Suprapubic skin (tissue), 4 donors: ENCODE results near the gene DNAJC25. TPM values are rescaled to one million over a fixed set of nuclear protein-coding genes. Genes with fewer than 3 reads are reported as not detected.

Source experiments
- DNase-seq, 2 donors: peaks; one replicate each; pipeline ENCODE4 v3.0.0-alpha.2; 2019; ENCODE audit warnings: low spot score in 2 of 2
- H3K27ac ChIP-seq: fragments of 200-600 bp; sonication (generic); one replicate; pipeline ENCODE4 v1.5.1; 2019
- H3K27me3 ChIP-seq: fragments of 200-600 bp; sonication (generic); one replicate; pipeline ENCODE4 v1.5.1; 2019
- H3K36me3 ChIP-seq: fragments of 200-600 bp; sonication (generic); one replicate; pipeline ENCODE4 v1.5.1; 2019
- H3K4me1 ChIP-seq: fragments of 200-600 bp; sonication (generic); one replicate; pipeline ENCODE4 v1.5.1; 2019
- H3K4me3 ChIP-seq: fragments of 200-600 bp; sonication (generic); one replicate; pipeline ENCODE4 v1.5.1; 2019; ENCODE audit warnings: mild to moderate bottlenecking
- H3K9me3 ChIP-seq: fragments of 200-600 bp; sonication (generic); one replicate; pipeline ENCODE4 v1.5.1; 2019
- CTCF ChIP-seq, 2 donors: fragments of 200-600 bp in 1 of 2; fragments of 450-650 bp in 1 of 2; sonication (generic) in 1 of 2; IDR thresholded peaks; one replicate each; pipeline ENCODE4 v1.5.1; 2016 to 2019; ENCODE audit warnings: antibody characterized with exemption in 2 of 2, mild to moderate bottlenecking in 1 of 2, moderate library complexity in 1 of 2
- EP300 ChIP-seq: sonication (generic); formaldehyde crosslinking; IDR thresholded peaks from one replicate; pipeline ENCODE4 v1.6.1; 2017; ENCODE audit warnings: antibody characterized with exemption
- POLR2A ChIP-seq, 2 donors: fragments of 450-650 bp; IDR thresholded peaks; one replicate each; pipeline ENCODE4 v1.6.1; 2017; ENCODE audit warnings: antibody characterized with exemption in 2 of 2, mild to moderate bottlenecking in 2 of 2, moderate library complexity in 2 of 2
- POLR2AphosphoS5 ChIP-seq, 3 donors: sonication (generic); formaldehyde crosslinking; IDR thresholded peaks; one replicate each; pipeline ENCODE4 v1.6.1; 2017; ENCODE audit warnings: antibody characterized with exemption in 3 of 3
- WGBS: methylation state at CpG from one replicate; pipeline ENCODE4 v1.1.5; 2018; 5-methylcytosine and 5-hydroxymethylcytosine counted together
- total RNA-seq, 4 donors: library from RNA; depleted of rRNA; stranded (reverse); fragments of >200 nt; gene quantifications; one replicate each; pipeline ENCODE4 v1.1.0, GENCODE V29; 2016

The DNAJC25 gene
- total RNA-seq, 4 donors from 2014 or later, result 3.7 to 6.4 (median 5.0) TPM

DNA sequence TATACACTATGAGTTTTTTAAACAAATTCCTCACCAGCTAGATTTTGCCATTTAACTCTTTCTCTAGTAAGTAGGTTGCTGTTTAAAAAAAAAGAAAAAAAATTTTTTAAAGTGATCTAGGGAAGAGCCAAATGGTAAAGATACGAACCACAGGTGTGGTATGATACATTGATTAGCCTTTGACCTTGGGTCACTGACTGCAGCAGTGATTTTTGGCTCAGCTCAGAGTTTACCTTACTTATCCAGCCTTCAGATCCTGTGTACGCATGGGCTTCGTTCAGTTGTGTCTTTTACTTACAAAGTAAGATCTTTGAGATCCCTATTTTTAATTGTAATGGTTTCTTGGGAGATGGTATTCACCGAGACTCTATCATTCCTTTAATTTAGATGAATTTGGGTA lies 17.9 kb downstream of the DNAJC25 start:
- no peak for DNase-seq
- H3K27me3 ChIP-seq, result no peaks in the 10 kb centered on the region
- H3K9me3 ChIP-seq, result no peaks in the 10 kb centered on the region
- TF ChIP-seq EP300, result no peak
- TF ChIP-seq POLR2A (IDR thresholded peaks at IDR 0.05), result no peak
- no peak for TF ChIP-seq CTCF (IDR thresholded peaks at IDR 0.05)
- H3K36me3 ChIP-seq, result peaks cover 23% of the 10 kb centered on the region
- H3K4me1 ChIP-seq, result no peaks in the 10 kb centered on the region
- no peak overlapping the region for H3K4me3 ChIP-seq
- WGBS, result 92% methylated on average over 4 of the region's 4 CpGs
- no peak overlapping the region for H3K27ac ChIP-seq

DNA sequence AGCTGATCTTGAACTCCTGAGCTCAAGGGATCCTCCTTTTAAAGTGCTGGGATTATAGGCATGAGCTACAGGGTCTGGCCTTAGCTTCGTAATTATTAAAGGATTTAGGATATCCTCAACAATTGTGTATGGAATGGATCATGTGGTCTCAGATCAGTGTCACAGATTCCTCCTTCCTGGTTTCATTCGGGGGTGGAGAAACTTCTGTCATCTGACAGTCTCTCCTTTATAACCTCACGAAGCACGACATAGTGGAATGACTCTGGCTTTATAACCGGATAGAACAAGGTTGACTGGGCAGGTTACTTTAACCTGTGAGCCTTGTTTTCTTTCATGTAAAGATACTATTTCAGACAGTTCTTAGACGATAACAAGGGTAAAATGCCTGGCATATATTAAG lies 25.9 kb downstream of the DNAJC25 start:
- no peaks in the 10 kb centered on the region for H3K9me3 ChIP-seq
- 68% methylated on average over 6 of the region's 6 CpGs for WGBS
- no peak for DNase-seq
- H3K36me3 ChIP-seq, result peaks cover 11% of the 10 kb centered on the region
- no peaks in the 10 kb centered on the region for H3K27me3 ChIP-seq
- no peak for TF ChIP-seq POLR2AphosphoS5 (IDR thresholded peaks at IDR 0.05)
- no peak for TF ChIP-seq EP300
- TF ChIP-seq POLR2A (IDR thresholded peaks at IDR 0.05), result no peak
- TF ChIP-seq CTCF (IDR thresholded peaks at IDR 0.05), result no peak
- H3K4me3 ChIP-seq, result no peak overlapping the region
- H3K4me1 ChIP-seq, result peaks cover 7% of the 10 kb centered on the region
- no peak overlapping the region for H3K27ac ChIP-seq

GRCh38 chr9:111658943-111659342 lies 27.8 kb downstream of the DNAJC25 start:
- Histone ChIP-seq H3K4me3 (no peak overlapping the region), H3K36me3 (peaks cover 8% of the 10 kb centered on the region), H3K9me3 (no peaks in the 10 kb centered on the region), H3K4me1 (peaks cover 22% of the 10 kb centered on the region), H3K27me3 (no peaks in the 10 kb centered on the region), H3K27ac (no peak overlapping the region)
- DNase-seq, result no peak
- 54% methylated on average over 8 of the region's 8 CpGs for WGBS
- TF ChIP-seq EP300, result no peak
- no peak for TF ChIP-seq POLR2A (IDR thresholded peaks at IDR 0.05)
- TF ChIP-seq POLR2AphosphoS5 (IDR thresholded peaks at IDR 0.05), result no peak
- no peak for TF ChIP-seq CTCF (IDR thresholded peaks at IDR 0.05)

- H3K4me1 ChIP-seq, result peaks cover 22% of the 10 kb centered on the region
- peaks cover 4% of the 10 kb centered on the region for H3K36me3 ChIP-seq
- 78% methylated on average over 3 of the region's 3 CpGs for WGBS
- no peaks in the 10 kb centered on the region for H3K9me3 ChIP-seq
- TF ChIP-seq CTCF (IDR thresholded peaks at IDR 0.05) (no peak), POLR2AphosphoS5 (IDR thresholded peaks at IDR 0.05) (no peak), POLR2A (IDR thresholded peaks at IDR 0.05) (no peak), EP300 (no peak)
- no peak overlapping the region for H3K27ac ChIP-seq
- H3K27me3 ChIP-seq, result no peaks in the 10 kb centered on the region
- no peak overlapping the region for H3K4me3 ChIP-seq
- no peak for DNase-seq
These were observed 28.6 kb downstream of the DNAJC25 start for GRCh38 chr9:111659691-111660090.

DNA sequence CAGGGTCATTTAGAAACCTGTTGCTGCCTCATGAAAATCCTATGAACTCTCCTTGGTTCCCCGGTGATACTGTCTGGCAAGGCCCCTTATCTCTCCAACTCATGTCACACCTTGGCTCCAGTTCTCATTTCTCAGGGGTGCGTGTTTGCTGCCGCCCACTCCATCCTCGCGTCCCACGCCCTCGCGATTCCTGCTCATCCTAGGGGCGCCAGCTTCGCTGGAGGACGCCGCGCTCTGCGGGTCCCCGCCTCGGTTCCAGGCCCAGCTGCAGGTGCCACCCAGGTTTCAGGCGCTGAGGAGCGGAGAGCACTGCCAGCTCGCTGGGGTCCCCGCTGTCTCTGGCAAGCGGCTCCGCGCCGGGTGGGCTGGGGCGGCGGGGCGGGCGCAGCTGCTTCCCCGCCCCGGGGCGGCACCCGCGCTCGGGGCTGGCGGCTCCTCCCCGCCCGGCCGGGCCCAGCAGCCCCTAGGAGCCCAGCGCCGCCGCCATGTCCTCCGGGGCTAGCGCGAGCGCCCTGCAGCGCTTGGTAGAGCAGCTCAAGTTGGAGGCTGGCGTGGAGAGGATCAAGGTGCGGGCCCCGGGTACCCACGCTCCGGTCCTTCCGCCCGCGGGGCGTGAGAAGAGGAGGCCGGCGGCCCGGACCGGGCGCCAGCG lies 30.1 kb downstream of the DNAJC25 start, which contains the start of gene GNG10:
Gene GNG10, plus strand, starts transcription at position 456 of the 652 bp plus-strand sequence. Its CDS starts 30 bp downstream, at position 486.
- Histone ChIP-seq H3K9me3 (no peaks in the 10 kb centered on the region), H3K4me1 (peaks cover 22% of the 10 kb centered on the region), H3K27ac (peak within 1 kb of the TSS; percentile 84), H3K27me3 (no peaks in the 10 kb centered on the region), H3K36me3 (no peaks in the 10 kb centered on the region), H3K4me3 (peak within 1 kb of the TSS; percentile 82)
- peak; percentile 68 to 78 for DNase-seq
- 0% methylated on average over 8 of the region's 61 CpGs for WGBS
- TF ChIP-seq POLR2AphosphoS5 (IDR thresholded peaks at IDR 0.05) (no peak), POLR2A (IDR thresholded peaks at IDR 0.05) (peak in 1 of 2 donors; percentile 26), CTCF (IDR thresholded peaks at IDR 0.05) (no peak)
